ENCODE results near the gene PTPRB. TPM values are rescaled to one million over a fixed set of nuclear protein-coding genes. Genes with fewer than 3 reads are reported as not detected.
A peak's percentile ranks its signal among the peaks of the same experiment; 100 is the strongest.

PTPRB gene
- total and polyA plus RNA-seq, 2 donors (not counting 1 experiment from before 2014, with no cell fraction given): 0.66 to 1.6 TPM

GRCh38 chr12:70628701-70629480, 8.3 kb downstream of the PTPRB start:
- Histone ChIP-seq H3K79me2 (ENCODE audit: control insufficient read depth, insufficient read depth, low read length) (no peaks in the 10 kb centered on the region), H3K27ac (ENCODE audit: insufficient read depth, low read length) (no peak overlapping the region), H2AFZ (ENCODE audit: low read length) (no peak overlapping the region), H3K9me3 (ENCODE audit: control insufficient read depth, insufficient read depth, low read depth, low read length) (no peaks in the 10 kb centered on the region), H3K4me2 (ENCODE audit: extremely low read depth, insufficient read depth, low read length) (no peak overlapping the region), H3K27me3 (ENCODE audit: control insufficient read depth, insufficient read depth, low read length) (no peaks in the 10 kb centered on the region), H4K20me1 (ENCODE audit: control insufficient read depth, extremely low read depth, insufficient read depth, low read length) (no peaks in the 10 kb centered on the region), H3K4me3 (replicated peaks in 1 of 4; ENCODE audit: control extremely low read depth in 1 of 4, insufficient read depth in 1 of 4, low read depth in 3 of 4, low read length in 4 of 4) (no peak overlapping the region), H3K4me1 (ENCODE audit: control insufficient read depth, extremely low read depth, insufficient read depth, low read length) (no peaks in the 10 kb centered on the region), H3K9ac (ENCODE audit: insufficient read depth, low read length) (no peak overlapping the region), H3K36me3 (ENCODE audit: control insufficient read depth, insufficient read depth, low read length) (no peaks in the 10 kb centered on the region)
- TF ChIP-seq CTCF (conservative IDR thresholded peaks at IDR 0.05 in 1 of 2, IDR thresholded peaks at IDR 0.05 in 1 of 2; ENCODE audit: low read depth in 1 of 2, low read length in 2 of 2): no peak
- TF ChIP-seq EZH2 (IDR thresholded peaks at IDR 0.05; ENCODE audit: low read length, missing control alignments): no peak
- DNase-seq (ENCODE audit: low read depth in 2 of 2): peak in 1 of 2 donors; percentile 36

DNA sequence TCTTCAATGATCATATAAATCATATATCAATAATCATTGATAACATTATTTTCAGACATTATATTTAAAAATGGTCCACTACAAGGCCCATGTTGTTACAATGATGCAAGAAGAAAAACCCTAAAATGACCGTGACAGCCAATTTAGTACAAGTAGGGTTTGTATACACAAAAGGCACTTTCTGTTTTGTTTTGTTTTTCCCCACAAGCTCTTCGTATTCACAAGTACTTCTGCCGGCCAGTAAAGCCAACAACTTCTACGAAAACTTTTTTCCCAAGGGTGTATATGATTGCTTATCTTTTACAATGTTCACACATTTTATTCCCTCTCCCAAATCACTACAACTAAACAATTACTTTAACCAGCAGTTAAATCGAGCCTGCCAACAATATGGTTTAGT, 9.6 kb downstream of the PTPRB start:
- Histone ChIP-seq H3K4me1 (ENCODE audit: control insufficient read depth, extremely low read depth, insufficient read depth, low read length) (no peaks in the 10 kb centered on the region), H2AFZ (ENCODE audit: low read length) (no peak overlapping the region), H3K79me2 (ENCODE audit: control insufficient read depth, insufficient read depth, low read length) (no peaks in the 10 kb centered on the region), H3K27ac (ENCODE audit: insufficient read depth, low read length) (no peak overlapping the region), H3K4me2 (ENCODE audit: extremely low read depth, insufficient read depth, low read length) (peak overlapping the region; percentile 1), H3K9ac (ENCODE audit: insufficient read depth, low read length) (no peak overlapping the region), H4K20me1 (ENCODE audit: control insufficient read depth, extremely low read depth, insufficient read depth, low read length) (no peaks in the 10 kb centered on the region), H3K9me3 (ENCODE audit: control insufficient read depth, insufficient read depth, low read depth, low read length) (no peaks in the 10 kb centered on the region), H3K27me3 (ENCODE audit: control insufficient read depth, insufficient read depth, low read length) (no peaks in the 10 kb centered on the region), H3K4me3 (replicated peaks in 1 of 4; ENCODE audit: control extremely low read depth in 1 of 4, insufficient read depth in 1 of 4, low read depth in 3 of 4, low read length in 4 of 4) (peak overlapping the region in 2 of 4 experiments; percentile 6 to 22), H3K36me3 (ENCODE audit: control insufficient read depth, insufficient read depth, low read length) (no peaks in the 10 kb centered on the region)
- TF ChIP-seq CTCF (conservative IDR thresholded peaks at IDR 0.05 in 1 of 2, IDR thresholded peaks at IDR 0.05 in 1 of 2; ENCODE audit: low read depth in 1 of 2, low read length in 2 of 2): no peak
- DNase-seq (ENCODE audit: low read depth in 2 of 2): peak in 1 of 2 donors; percentile 29

GRCh38 chr12:70626180-70626579, 11.0 kb downstream of the PTPRB start:
- H3K27me3 ChIP-seq (ENCODE audit: control insufficient read depth, insufficient read depth, low read length): no peaks in the 10 kb centered on the region
- no peak overlapping the region for H3K4me3 ChIP-seq (replicated peaks in 1 of 4; ENCODE audit: control extremely low read depth in 1 of 4, insufficient read depth in 1 of 4, low read depth in 3 of 4, low read length in 4 of 4)
- DNase-seq (ENCODE audit: low read depth in 2 of 2): no peak
- no peaks in the 10 kb centered on the region for H4K20me1 ChIP-seq (ENCODE audit: control insufficient read depth, extremely low read depth, insufficient read depth, low read length)
- no peaks in the 10 kb centered on the region for H3K36me3 ChIP-seq (ENCODE audit: control insufficient read depth, insufficient read depth, low read length)
- no peak overlapping the region for H3K9ac ChIP-seq (ENCODE audit: insufficient read depth, low read length)
- H3K79me2 ChIP-seq (ENCODE audit: control insufficient read depth, insufficient read depth, low read length): no peaks in the 10 kb centered on the region
- H3K27ac ChIP-seq (ENCODE audit: insufficient read depth, low read length): no peak overlapping the region
- H3K4me2 ChIP-seq (ENCODE audit: extremely low read depth, insufficient read depth, low read length): no peak overlapping the region
- no peaks in the 10 kb centered on the region for H3K4me1 ChIP-seq (ENCODE audit: control insufficient read depth, extremely low read depth, insufficient read depth, low read length)
- no peak overlapping the region for H2AFZ ChIP-seq (ENCODE audit: low read length)
- H3K9me3 ChIP-seq (ENCODE audit: control insufficient read depth, insufficient read depth, low read depth, low read length): no peaks in the 10 kb centered on the region
- no peak for TF ChIP-seq CTCF (conservative IDR thresholded peaks at IDR 0.05 in 1 of 2, IDR thresholded peaks at IDR 0.05 in 1 of 2; ENCODE audit: low read depth in 1 of 2, low read length in 2 of 2)
- no peak for TF ChIP-seq EZH2 (IDR thresholded peaks at IDR 0.05; ENCODE audit: low read length, missing control alignments)
